GM18951 (cell line): ENCODE results near the gene FBLL1.

Experiments
- POLR2A ChIP-seq: IDR thresholded peaks from 4 replicates; pipeline ENCODE4 v1.6.1; 2011; ENCODE audit warnings: mild to moderate bottlenecking; ENCODE audit not compliant: insufficient read length, insufficient read depth; ENCODE audit errors: extremely low read depth
- in situ Hi-C: fragments of 300-500 bp; cut with MboI; formaldehyde crosslinking; loops from one replicate; pipeline ENCODE4 v1.12.0; 2022; ENCODE audit warnings: low sequenced_read_pairs, mixed read lengths, inconsistent platforms; ENCODE audit not compliant: unreplicated experiment

The FBLL1 gene

GRCh38 chr5:168528521-168529373, at the start of gene FBLL1:
Gene FBLL1 (plus strand): TSS chr5:168529305. CDS start chr5:168529505, 200 bp downstream.
- TF ChIP-seq POLR2A = no peak
- in situ Hi-C loops = no loop called here

GRCh38 chr5:168480601-168481000, 48.5 kb upstream of the FBLL1 start:
- TF ChIP-seq POLR2A = no peak
- in situ Hi-C loops = no loop called here

GRCh38 chr5:168481330-168481788, 47.7 kb upstream of the FBLL1 start:
- in situ Hi-C loops = no loop called here
- no peak for TF ChIP-seq POLR2A

- in situ Hi-C loops = no loop called here
- no peak for TF ChIP-seq POLR2A
Observed at GRCh38 chr5:168482361-168482760, 46.7 kb upstream of the FBLL1 start.

GRCh38 chr5:168486136-168486879, 42.8 kb upstream of the FBLL1 start, which contains the start of gene RARS1:
Gene RARS1 (plus strand): TSS chr5:168486471. CDS start chr5:168486499, 28 bp downstream.
- TF ChIP-seq POLR2A = peak; percentile 87
- in situ Hi-C loops = no loop called here

- in situ Hi-C loops = no loop called here
- TF ChIP-seq POLR2A = no peak
Observed at GRCh38 chr5:168489059-168489458, 40.0 kb upstream of the FBLL1 start.

GRCh38 chr5:168494057-168494555, 35.0 kb upstream of the FBLL1 start:
- no peak for TF ChIP-seq POLR2A
- in situ Hi-C loops = no loop called here

- in situ Hi-C loops = no loop called here
- TF ChIP-seq POLR2A = no peak
Observed at GRCh38 chr5:168502563-168503237, 26.4 kb upstream of the FBLL1 start.

GRCh38 chr5:168513861-168514428, 15.2 kb upstream of the FBLL1 start:
- in situ Hi-C loops = no loop called here
- TF ChIP-seq POLR2A = no peak

- no peak for TF ChIP-seq POLR2A
- in situ Hi-C loops = no loop called here
Observed at GRCh38 chr5:168525856-168526255, 3.2 kb upstream of the FBLL1 start.

GRCh38 chr5:168527756-168528295, 1.3 kb upstream of the FBLL1 start:
- in situ Hi-C loops = no loop called here

More at GRCh38 chr5:168527756-168528295, 1.3 kb upstream of the FBLL1 start:
- no peak for TF ChIP-seq POLR2A
